Breast epithelium (tissue), 3 donors: Measurements from ENCODE around the gene NKIRAS2.

Experiments used
- POLR2A ChIP-seq: fragments of 450-650 bp; IDR thresholded peaks from one replicate; pipeline ENCODE4 v1.6.1; 2016; ENCODE audit warnings: antibody characterized with exemption, mild to moderate bottlenecking, moderate library complexity
- TF ChIP-seq, protein P1 (sequence below), 3 donors: fragments of 450-650 bp; IDR thresholded peaks; one replicate each; pipeline ENCODE4 v1.5.1; 2016 to 2017; ENCODE audit warnings: antibody characterized with exemption in 3 of 3, mild to moderate bottlenecking in 3 of 3, moderate library complexity in 3 of 3

DNA sequence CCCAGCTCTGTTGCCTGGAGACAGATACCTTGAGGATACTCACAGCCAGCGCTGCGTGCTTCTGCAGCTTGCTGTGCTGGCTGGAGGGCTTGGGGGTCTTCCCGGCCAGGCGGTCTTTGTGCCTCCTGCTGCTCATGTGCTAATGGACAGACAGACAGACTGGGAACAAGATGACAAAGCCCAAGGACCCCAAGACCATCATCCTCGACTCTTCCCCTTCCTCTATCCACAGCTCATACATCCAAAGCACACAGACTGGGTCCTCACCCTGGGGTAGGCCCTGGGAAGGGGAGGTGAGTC is 7.7 kb downstream of the NKIRAS2 start:
- TF ChIP-seq POLR2A: no peak
- TF ChIP-seq, protein P1, sequence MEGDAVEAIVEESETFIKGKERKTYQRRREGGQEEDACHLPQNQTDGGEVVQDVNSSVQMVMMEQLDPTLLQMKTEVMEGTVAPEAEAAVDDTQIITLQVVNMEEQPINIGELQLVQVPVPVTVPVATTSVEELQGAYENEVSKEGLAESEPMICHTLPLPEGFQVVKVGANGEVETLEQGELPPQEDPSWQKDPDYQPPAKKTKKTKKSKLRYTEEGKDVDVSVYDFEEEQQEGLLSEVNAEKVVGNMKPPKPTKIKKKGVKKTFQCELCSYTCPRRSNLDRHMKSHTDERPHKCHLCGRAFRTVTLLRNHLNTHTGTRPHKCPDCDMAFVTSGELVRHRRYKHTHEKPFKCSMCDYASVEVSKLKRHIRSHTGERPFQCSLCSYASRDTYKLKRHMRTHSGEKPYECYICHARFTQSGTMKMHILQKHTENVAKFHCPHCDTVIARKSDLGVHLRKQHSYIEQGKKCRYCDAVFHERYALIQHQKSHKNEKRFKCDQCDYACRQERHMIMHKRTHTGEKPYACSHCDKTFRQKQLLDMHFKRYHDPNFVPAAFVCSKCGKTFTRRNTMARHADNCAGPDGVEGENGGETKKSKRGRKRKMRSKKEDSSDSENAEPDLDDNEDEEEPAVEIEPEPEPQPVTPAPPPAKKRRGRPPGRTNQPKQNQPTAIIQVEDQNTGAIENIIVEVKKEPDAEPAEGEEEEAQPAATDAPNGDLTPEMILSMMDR (IDR thresholded peaks at IDR 0.05): no peak
